Left ventricle myocardium inferior (tissue), 1 donor: ENCODE results near the gene DCAF10. TPM values are rescaled to one million over a fixed set of nuclear protein-coding genes. Genes with fewer than 3 reads are reported as not detected.
"Not testable (repeated sequence)": the region's sequence is repeated elsewhere in the genome, so short reads cannot be mapped to it uniquely, and the experiment has no call there.

ENCODE experiments used
- DNase-seq: peaks from one replicate; pipeline ENCODE4 v3.0.0-alpha.2; 2020
- H3K27ac ChIP-seq: fragments of 200-600 bp; replicated peaks from 2 replicates; pipeline ENCODE4 v1.8.0; 2021
- H3K27me3 ChIP-seq: fragments of 200-600 bp; 2 replicates; pipeline ENCODE4 v1.8.0; 2021; ENCODE audit warnings: low read depth
- H3K36me3 ChIP-seq: fragments of 200-600 bp; 2 replicates; pipeline ENCODE4 v1.8.0; 2021
- H3K4me1 ChIP-seq: fragments of 200-600 bp; 2 replicates; pipeline ENCODE4 v1.8.0; 2021
- H3K4me3 ChIP-seq: fragments of 200-600 bp; 2 replicates; pipeline ENCODE4 v1.8.0; 2021; ENCODE audit warnings: mild to moderate bottlenecking, moderate library complexity
- H3K9me3 ChIP-seq: fragments of 200-600 bp; replicated peaks from 2 replicates; pipeline ENCODE4 v1.8.0; 2021
- intact Hi-C: fragments of 100-400 bp; cut with micrococcal nuclease; formaldehyde crosslinking; loops from one replicate; pipeline ENCODE4 v1.11.0; 2022
- total RNA-seq: library from RNA; stranded (reverse); fragmentation: NEBNext Ultra II Directional; extraction: Animal tissue kit (Norgen Biotek cat#: 25700); gene quantifications from one replicate; pipeline ENCODE4 v1.2.1, GENCODE V29; 2021
- TF ChIP-seq, protein P1 (sequence below): fragments of 200-600 bp; IDR thresholded peaks from 2 replicates; pipeline ENCODE4 v1.8.0; 2021; ENCODE audit warnings: antibody characterized with exemption, mild to moderate bottlenecking, borderline replicate concordance
- donor health status: DM: no; HTN: yes; CAD: no; lungs with severe emphysema.

Gene DCAF10
- total RNA-seq, 1 donor from 2014 or later: 20.8 TPM

DNA sequence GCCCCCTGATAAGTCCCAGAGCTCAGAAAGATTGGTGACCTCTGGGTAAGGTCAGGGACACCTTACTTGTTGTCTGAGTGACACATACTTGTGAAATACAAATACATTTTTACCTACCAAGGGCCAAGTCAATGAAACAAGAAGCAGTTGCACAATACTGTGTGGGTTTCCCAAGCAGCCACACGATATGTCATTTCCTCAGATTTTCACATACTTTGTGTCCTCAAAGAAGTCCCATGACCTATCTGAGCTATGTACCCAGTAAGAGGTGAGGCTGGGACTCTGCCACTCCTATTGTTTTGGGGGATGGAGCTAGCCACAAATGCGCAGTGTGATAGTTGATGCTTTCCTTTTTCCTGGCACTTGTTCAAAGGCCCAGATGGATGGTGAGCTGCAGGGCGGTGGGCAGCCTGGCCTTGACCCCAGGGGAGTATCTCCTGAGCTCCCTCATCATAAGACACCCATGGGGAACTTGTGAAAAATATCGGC, 108.1 kb downstream of the DCAF10 start:
- intact Hi-C loops: loop anchor here (5.0 kb wide), 1 partner anchor 164 kb away; no protein-coding TSS in a partner anchor
- no peak for DNase-seq

DNA sequence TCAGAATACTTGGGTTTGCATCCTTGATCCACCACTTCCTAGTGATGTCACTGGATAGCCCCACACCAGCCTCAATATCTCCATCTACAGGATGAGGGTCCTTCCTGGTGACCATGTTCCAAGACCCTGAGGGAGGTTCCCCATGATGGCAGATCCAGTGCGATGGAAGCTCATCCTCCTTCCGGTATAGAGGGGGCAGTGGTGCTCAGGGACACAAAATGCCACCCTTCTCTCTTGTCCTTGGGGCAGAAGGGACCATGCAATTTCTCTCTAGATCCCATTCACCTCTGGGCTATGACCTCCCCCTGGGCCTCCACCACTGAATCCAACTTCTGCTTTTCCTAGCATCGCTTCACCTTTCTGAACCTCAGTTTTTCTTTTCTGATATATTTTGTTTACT, 108.7 kb downstream of the DCAF10 start:
- H3K27ac ChIP-seq: no peak overlapping the region
- peaks cover 24% of the 10 kb centered on the region for H3K4me1 ChIP-seq
- intact Hi-C loops: loop anchor here (5.0 kb wide), 1 partner anchor 163 kb away; no protein-coding TSS in a partner anchor
- TF ChIP-seq, protein P1, sequence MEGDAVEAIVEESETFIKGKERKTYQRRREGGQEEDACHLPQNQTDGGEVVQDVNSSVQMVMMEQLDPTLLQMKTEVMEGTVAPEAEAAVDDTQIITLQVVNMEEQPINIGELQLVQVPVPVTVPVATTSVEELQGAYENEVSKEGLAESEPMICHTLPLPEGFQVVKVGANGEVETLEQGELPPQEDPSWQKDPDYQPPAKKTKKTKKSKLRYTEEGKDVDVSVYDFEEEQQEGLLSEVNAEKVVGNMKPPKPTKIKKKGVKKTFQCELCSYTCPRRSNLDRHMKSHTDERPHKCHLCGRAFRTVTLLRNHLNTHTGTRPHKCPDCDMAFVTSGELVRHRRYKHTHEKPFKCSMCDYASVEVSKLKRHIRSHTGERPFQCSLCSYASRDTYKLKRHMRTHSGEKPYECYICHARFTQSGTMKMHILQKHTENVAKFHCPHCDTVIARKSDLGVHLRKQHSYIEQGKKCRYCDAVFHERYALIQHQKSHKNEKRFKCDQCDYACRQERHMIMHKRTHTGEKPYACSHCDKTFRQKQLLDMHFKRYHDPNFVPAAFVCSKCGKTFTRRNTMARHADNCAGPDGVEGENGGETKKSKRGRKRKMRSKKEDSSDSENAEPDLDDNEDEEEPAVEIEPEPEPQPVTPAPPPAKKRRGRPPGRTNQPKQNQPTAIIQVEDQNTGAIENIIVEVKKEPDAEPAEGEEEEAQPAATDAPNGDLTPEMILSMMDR: no peak
- no peaks in the 10 kb centered on the region for H3K9me3 ChIP-seq
- H3K36me3 ChIP-seq: no peaks in the 10 kb centered on the region
- no peaks in the 10 kb centered on the region for H3K27me3 ChIP-seq
- DNase-seq: no peak
- no peak overlapping the region for H3K4me3 ChIP-seq

More for the DNA sequence above, 108.1 kb downstream of the DCAF10 start:
- no peaks in the 10 kb centered on the region for H3K27me3 ChIP-seq
- H3K9me3 ChIP-seq: no peaks in the 10 kb centered on the region
- peaks cover 22% of the 10 kb centered on the region for H3K4me1 ChIP-seq
- H3K27ac ChIP-seq: no peak overlapping the region
- TF ChIP-seq, protein P1: no peak
- H3K36me3 ChIP-seq: no peaks in the 10 kb centered on the region
- no peak overlapping the region for H3K4me3 ChIP-seq

DNA sequence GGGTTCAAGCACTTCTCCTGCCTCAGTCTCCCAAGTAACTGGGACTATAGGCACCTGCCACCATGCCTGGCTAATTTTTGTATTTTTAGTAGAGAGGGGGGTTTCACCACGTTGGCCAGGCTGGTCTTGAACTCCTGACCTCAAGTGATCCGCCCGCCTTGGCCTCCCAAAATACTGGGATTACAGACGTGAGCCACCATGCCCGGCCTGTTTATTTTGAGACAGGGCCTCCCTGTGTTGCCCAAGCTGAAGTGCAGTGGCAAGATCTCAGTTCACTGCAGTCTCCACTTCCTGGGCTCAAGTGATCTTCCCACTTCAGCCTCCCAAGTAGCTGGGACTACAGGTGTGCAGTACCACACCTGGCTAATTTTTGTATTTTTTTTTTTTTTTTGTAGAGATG, 109.2 kb downstream of the DCAF10 start:
- intact Hi-C loops: loop anchor here (5.0 kb wide), 3 partner anchors 162 to 457 kb away; no protein-coding TSS in a partner anchor
- not testable (repeated sequence) for H3K4me3 ChIP-seq, DNase-seq, H3K27ac ChIP-seq, H3K36me3 ChIP-seq, H3K27me3 ChIP-seq, H3K9me3 ChIP-seq
- H3K4me1 ChIP-seq: peaks cover 24% of the 10 kb centered on the region

DNA sequence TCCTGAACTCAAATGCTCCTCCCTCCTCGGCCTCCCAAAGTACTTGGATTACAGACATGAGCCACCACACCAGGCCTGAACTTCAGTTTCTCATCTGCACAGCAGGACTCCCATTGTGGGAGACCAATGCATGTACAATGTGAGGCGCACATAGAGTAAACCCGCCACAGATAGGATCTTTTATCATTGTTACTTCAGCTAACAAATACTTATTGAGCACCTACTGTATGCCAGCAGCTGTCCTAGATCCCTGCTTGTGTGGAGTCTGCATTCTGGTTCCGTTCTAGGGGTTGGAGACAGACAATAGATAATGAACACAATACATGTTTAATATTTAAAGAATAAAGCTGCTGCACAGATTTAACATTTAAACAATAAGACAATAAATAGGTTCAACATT, 109.7 kb downstream of the DCAF10 start:
- H3K27ac ChIP-seq: no peak overlapping the region
- H3K27me3 ChIP-seq: no peaks in the 10 kb centered on the region
- no peak overlapping the region for H3K4me3 ChIP-seq
- DNase-seq: no peak
- TF ChIP-seq, protein P1: no peak
- peaks cover 24% of the 10 kb centered on the region for H3K4me1 ChIP-seq
- H3K36me3 ChIP-seq: no peaks in the 10 kb centered on the region
- intact Hi-C loops: loop anchor here (5.0 kb wide), 2 partner anchors 252 to 457 kb away; no protein-coding TSS in a partner anchor
- H3K9me3 ChIP-seq: no peaks in the 10 kb centered on the region

DNA sequence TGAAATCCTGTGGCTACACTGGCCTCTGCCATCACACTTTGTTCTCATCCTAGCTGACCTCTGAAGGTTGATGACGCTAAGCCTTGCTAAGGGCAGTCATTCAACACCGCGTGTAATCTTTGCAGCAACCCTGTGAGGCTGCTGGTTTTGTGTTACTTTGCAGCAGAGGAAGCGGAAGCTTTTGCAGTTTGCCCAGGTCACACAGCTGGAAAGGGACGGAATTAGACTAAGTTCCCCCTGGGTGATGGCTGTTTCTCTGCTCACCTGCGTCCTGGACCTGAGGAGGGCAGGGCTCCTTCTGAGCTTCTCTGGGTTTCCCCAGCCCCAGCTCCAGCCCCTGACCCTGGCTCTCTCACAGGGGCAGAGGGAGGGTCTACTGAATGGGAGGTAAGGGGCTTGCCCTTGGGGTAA, 110.7 kb downstream of the DCAF10 start:
- Histone ChIP-seq H3K27ac (no peak overlapping the region), H3K27me3 (no peaks in the 10 kb centered on the region), H3K4me1 (peaks cover 31% of the 10 kb centered on the region), H3K9me3 (no peaks in the 10 kb centered on the region), H3K4me3 (no peak overlapping the region), H3K36me3 (no peaks in the 10 kb centered on the region)
- intact Hi-C loops: loop anchor here (5.0 kb wide), 2 partner anchors 251 to 456 kb away; no protein-coding TSS in a partner anchor
- TF ChIP-seq, protein P1: no peak
- DNase-seq: no peak

DNA sequence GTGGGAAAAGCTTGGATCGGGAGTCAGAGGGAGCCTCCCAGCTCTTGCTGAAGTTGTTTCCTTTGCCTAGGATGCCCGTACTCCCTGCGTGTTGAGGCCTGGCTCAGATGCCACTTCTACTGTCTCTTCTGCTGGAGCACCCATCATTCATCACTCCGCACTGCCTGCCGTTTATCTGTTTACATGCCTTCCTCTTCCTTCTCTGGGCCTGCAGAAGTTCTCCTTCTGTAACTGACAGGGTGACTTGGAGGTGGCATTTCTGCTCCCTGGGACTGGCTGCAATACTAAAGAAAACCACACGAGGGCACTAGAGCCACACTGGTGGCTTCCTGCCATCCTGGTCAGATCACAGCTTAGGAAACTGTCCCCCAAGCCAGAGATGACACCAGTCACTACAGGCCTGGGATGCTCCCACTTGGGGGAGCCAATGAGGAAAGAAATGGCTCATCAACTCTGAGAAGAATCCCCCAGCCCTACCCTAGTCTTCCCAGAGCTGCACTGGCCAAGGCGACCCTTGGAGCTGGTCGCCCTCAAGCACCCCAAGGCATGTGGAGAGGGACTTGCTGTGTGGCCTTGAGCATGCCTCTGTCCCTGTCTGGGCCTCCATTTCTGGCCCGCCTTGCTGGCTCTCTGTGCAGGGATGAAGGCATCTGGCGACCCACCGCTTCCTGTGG, 113.0 kb downstream of the DCAF10 start:
- Histone ChIP-seq H3K4me3 (no peak overlapping the region), H3K27ac (no peak overlapping the region), H3K27me3 (no peaks in the 10 kb centered on the region), H3K36me3 (peaks cover 2% of the 10 kb centered on the region), H3K4me1 (peaks cover 48% of the 10 kb centered on the region), H3K9me3 (no peaks in the 10 kb centered on the region)
- DNase-seq: peak; percentile 67
- TF ChIP-seq, protein P1: peak; percentile 98
- intact Hi-C loops: loop anchor here (5.0 kb wide), 2 partner anchors 249 to 454 kb away; no protein-coding TSS in a partner anchor
